DND-41 (cell line): ENCODE measurements around the gene GRAMD2B.

Source experiments
- CTCF ChIP-seq: IDR thresholded peaks from 2 replicates; pipeline ENCODE4 v1.5.1; 2012; ENCODE audit warnings: borderline replicate concordance, low read length, moderate library complexity, mild to moderate bottlenecking; ENCODE audit not compliant: poor library complexity, severe bottlenecking; ENCODE audit errors: extremely low read depth
- EZH2 ChIP-seq: IDR thresholded peaks from 3 replicates; pipeline ENCODE4 v1.6.1; 2012; ENCODE audit warnings: borderline replicate concordance, low read depth, mild to moderate bottlenecking, moderate library complexity, low read length, inconsistent platforms; ENCODE audit not compliant: severe bottlenecking

GRCh38 chr5:126538579-126538978, 115.4 kb downstream of the GRAMD2B start:
- TF ChIP-seq EZH2 = no peak
- no peak for TF ChIP-seq CTCF
